Measurements from ENCODE around the gene CAB39.
"Not testable (repeated sequence)": the region's sequence is repeated elsewhere in the genome, so short reads cannot be mapped to it uniquely, and the experiment has no call there.

The CAB39 gene

GRCh38 chr2:230716588-230716987 lies 3.9 kb downstream of the CAB39 start:
- TF ChIP-seq CTCF (IDR thresholded peaks at IDR 0.05): no peak
- H3K27me3 Mint-ChIP-seq (ENCODE audit: low read depth, poor library complexity): no peaks in the 10 kb centered on the region
- H3K4me1 Mint-ChIP-seq: peaks cover 62% of the 10 kb centered on the region
- no peak overlapping the region for H3K4me3 Mint-ChIP-seq
- no peaks in the 10 kb centered on the region for H3K9me3 Mint-ChIP-seq
- H3K36me3 Mint-ChIP-seq (ENCODE audit: low read depth): peaks cover 16% of the 10 kb centered on the region
- no peak overlapping the region for H3K27ac Mint-ChIP-seq
- DNase-seq: no peak

- no peak for TF ChIP-seq CTCF (IDR thresholded peaks at IDR 0.05)
Measured at GRCh38 chr2:230717600-230717999, 5.0 kb downstream of the CAB39 start.

GRCh38 chr2:230719340-230719739 lies 6.7 kb downstream of the CAB39 start:
- peaks cover 31% of the 10 kb centered on the region for H3K36me3 Mint-ChIP-seq (ENCODE audit: low read depth)

More at GRCh38 chr2:230717600-230717999, 5.0 kb downstream of the CAB39 start:
- Mint-ChIP-seq H3K4me1 (peaks cover 70% of the 10 kb centered on the region), H3K36me3 (ENCODE audit: low read depth) (peaks cover 20% of the 10 kb centered on the region), H3K27me3 (ENCODE audit: low read depth, poor library complexity) (no peaks in the 10 kb centered on the region), H3K4me3 (peak overlapping the region; percentile 39), H3K27ac (peak overlapping the region; percentile 29), H3K9me3 (no peaks in the 10 kb centered on the region)
- peak; percentile 51 for DNase-seq

GRCh38 chr2:230721712-230722111 lies 9.1 kb downstream of the CAB39 start:
- H3K27ac Mint-ChIP-seq: peak overlapping the region; percentile 19
- H3K27me3 Mint-ChIP-seq (ENCODE audit: low read depth, poor library complexity): peaks cover 2% of the 10 kb centered on the region

More at GRCh38 chr2:230719340-230719739, 6.7 kb downstream of the CAB39 start:
- Mint-ChIP-seq H3K27ac (no peak overlapping the region), H3K9me3 (no peaks in the 10 kb centered on the region), H3K27me3 (ENCODE audit: low read depth, poor library complexity) (peaks cover 2% of the 10 kb centered on the region), H3K4me1 (peaks cover 68% of the 10 kb centered on the region), H3K4me3 (no peak overlapping the region)
- no peak for TF ChIP-seq CTCF (IDR thresholded peaks at IDR 0.05)
- no peak for DNase-seq

GRCh38 chr2:230722207-230722885 lies 9.7 kb downstream of the CAB39 start:
- Mint-ChIP-seq H3K4me1 (peaks cover 44% of the 10 kb centered on the region), H3K36me3 (ENCODE audit: low read depth) (peaks cover 37% of the 10 kb centered on the region), H3K4me3 (no peak overlapping the region), H3K9me3 (no peaks in the 10 kb centered on the region), H3K27ac (peak overlapping the region; percentile 75), H3K27me3 (ENCODE audit: low read depth, poor library complexity) (peaks cover 2% of the 10 kb centered on the region)
- DNase-seq: no peak
- TF ChIP-seq CTCF (IDR thresholded peaks at IDR 0.05): no peak

More at GRCh38 chr2:230721712-230722111, 9.1 kb downstream of the CAB39 start:
- DNase-seq: no peak
- Mint-ChIP-seq H3K4me3 (no peak overlapping the region), H3K9me3 (no peaks in the 10 kb centered on the region), H3K4me1 (peaks cover 49% of the 10 kb centered on the region), H3K36me3 (ENCODE audit: low read depth) (peaks cover 32% of the 10 kb centered on the region)
- TF ChIP-seq CTCF (IDR thresholded peaks at IDR 0.05): no peak

GRCh38 chr2:230723363-230723762 lies 10.7 kb downstream of the CAB39 start:
- DNase-seq: no peak
- H3K27me3 Mint-ChIP-seq (ENCODE audit: low read depth, poor library complexity): peaks cover 2% of the 10 kb centered on the region
- H3K4me1 Mint-ChIP-seq: peaks cover 34% of the 10 kb centered on the region
- H3K36me3 Mint-ChIP-seq (ENCODE audit: low read depth): peaks cover 37% of the 10 kb centered on the region
- H3K27ac Mint-ChIP-seq: peak overlapping the region; percentile 77
- H3K9me3 Mint-ChIP-seq: no peaks in the 10 kb centered on the region
- no peak overlapping the region for H3K4me3 Mint-ChIP-seq
- TF ChIP-seq CTCF (IDR thresholded peaks at IDR 0.05): no peak

GRCh38 chr2:230724957-230725356 lies 12.3 kb downstream of the CAB39 start:
- not testable (repeated sequence) for H3K27me3 Mint-ChIP-seq (ENCODE audit: low read depth, poor library complexity); H3K4me3 Mint-ChIP-seq; H3K9me3 Mint-ChIP-seq; H3K27ac Mint-ChIP-seq; DNase-seq
- peaks cover 20% of the 10 kb centered on the region for H3K4me1 Mint-ChIP-seq
- H3K36me3 Mint-ChIP-seq (ENCODE audit: low read depth): peaks cover 47% of the 10 kb centered on the region
